ENCODE data around the gene B9D2. TPM values are rescaled to one million over a fixed set of nuclear protein-coding genes. Genes with fewer than 3 reads are reported as not detected.

Gene B9D2
- total and polyA plus RNA-seq, 3 donors from 2014 or later = 6.7 to 14.6 (median 13.5) TPM

GRCh38 chr19:41307954-41308449 lies 55.9 kb downstream of the B9D2 start:
- Histone ChIP-seq H3K4me1 (peaks cover 20% of the 10 kb centered on the region), H3K27ac (peak overlapping the region; percentile 93 to 97), H3K27me3 (no peaks in the 10 kb centered on the region), H3K4me3 (no peak overlapping the region), H3K9me3 (no peaks in the 10 kb centered on the region), H3K36me3 (ENCODE audit: low read depth, missing control alignments) (no peaks in the 10 kb centered on the region)
- TF ChIP-seq POLR2A (IDR thresholded peaks at IDR 0.05) (no peak), CTCF (IDR thresholded peaks at IDR 0.05) (no peak)
- 20 to 51% methylated on average over 2 to 4 of the region's 4 CpGs for WGBS, 2 donors
- intact Hi-C loops (cut with DNase I; ENCODE audit: low total_unique reads) = loop anchor here (5.0 kb wide), 1 partner anchor 41 kb away; no protein-coding TSS in a partner anchor
- DNase-seq = no peak

GRCh38 chr19:41307090-41307875 lies 56.7 kb downstream of the B9D2 start:
- TF ChIP-seq CTCF (IDR thresholded peaks at IDR 0.05) = no peak
- TF ChIP-seq POLR2A (IDR thresholded peaks at IDR 0.05) = no peak
- peak overlapping the region in 1 of 2 donors; percentile 97 for H3K27ac ChIP-seq
- intact Hi-C loops (cut with DNase I; ENCODE audit: low total_unique reads) = loop anchor here (5.0 kb wide), 1 partner anchor 40 kb away; no protein-coding TSS in a partner anchor
- no peaks in the 10 kb centered on the region for H3K36me3 ChIP-seq (ENCODE audit: low read depth, missing control alignments)
- DNase-seq = no peak
- H3K4me1 ChIP-seq = peaks cover 20% of the 10 kb centered on the region
- H3K4me3 ChIP-seq = no peak overlapping the region
- no peaks in the 10 kb centered on the region for H3K27me3 ChIP-seq
- 62 to 71% methylated on average over 8 of the region's 8 CpGs for WGBS, 2 donors
- no peaks in the 10 kb centered on the region for H3K9me3 ChIP-seq

- Histone ChIP-seq H3K9me3 (no peaks in the 10 kb centered on the region), H3K36me3 (ENCODE audit: low read depth, missing control alignments) (no peaks in the 10 kb centered on the region), H3K27me3 (no peaks in the 10 kb centered on the region), H3K27ac (no peak overlapping the region), H3K4me1 (peaks cover 18% of the 10 kb centered on the region), H3K4me3 (no peak overlapping the region)
- DNase-seq = no peak
- intact Hi-C loops (cut with DNase I; ENCODE audit: low total_unique reads) = loop anchor here (5.0 kb wide), 1 partner anchor 39 kb away; no protein-coding TSS in a partner anchor
- TF ChIP-seq CTCF (IDR thresholded peaks at IDR 0.05) (no peak), POLR2A (IDR thresholded peaks at IDR 0.05) (no peak)
- 78% methylated on average over 12 to 13 of the region's 13 CpGs for WGBS, 2 donors
Observed at GRCh38 chr19:41305927-41306793, 57.8 kb downstream of the B9D2 start.

- Histone ChIP-seq H3K4me3 (no peak overlapping the region), H3K27me3 (no peaks in the 10 kb centered on the region), H3K27ac (no peak overlapping the region), H3K4me1 (peaks cover 21% of the 10 kb centered on the region), H3K9me3 (no peaks in the 10 kb centered on the region), H3K36me3 (ENCODE audit: low read depth, missing control alignments) (no peaks in the 10 kb centered on the region)
- intact Hi-C loops (cut with DNase I; ENCODE audit: low total_unique reads) = loop anchor here (5.0 kb wide), 1 partner anchor 38 kb away; no protein-coding TSS in a partner anchor
- DNase-seq = no peak
- TF ChIP-seq CTCF (IDR thresholded peaks at IDR 0.05) = no peak
- TF ChIP-seq POLR2A (IDR thresholded peaks at IDR 0.05) = no peak
- WGBS, 2 donors = 82 to 84% methylated on average over 4 of the region's 4 CpGs
Observed at GRCh38 chr19:41304706-41305483, 59.1 kb downstream of the B9D2 start.

Measured in testis (tissue), 3 donors.